ENCODE results near the gene ERF. TPM values are rescaled to one million over a fixed set of nuclear protein-coding genes. Genes with fewer than 3 reads are reported as not detected.

ERF gene
- total and polyA plus RNA-seq, 2 donors (not counting 3 experiments of a cell fraction or from before 2014, with no cell fraction given) = 102 to 117 TPM

GRCh38 chr19:42281827-42282762 lies 27.2 kb upstream of the ERF start:
- peaks cover 0 to 2% of the 10 kb centered on the region in 2 experiments for H3K36me3 ChIP-seq (ENCODE audit: control insufficient read depth in 2 of 2, extremely low read depth in 1 of 2, insufficient read depth in 2 of 2, low read length in 2 of 2)
- H3K9ac ChIP-seq (replicated peaks; ENCODE audit: extremely low read depth, insufficient read depth, low read length) = no peak overlapping the region
- TF ChIP-seq POLR2AphosphoS5 (IDR thresholded peaks at IDR 0.05; ENCODE audit: insufficient read depth, low read depth, low read length) (no peak), EZH2 (IDR thresholded peaks at IDR 0.05; ENCODE audit: borderline replicate concordance, low read depth, low read length, severe bottlenecking) (no peak), MAX (IDR thresholded peaks at IDR 0.05; ENCODE audit: insufficient read depth, insufficient read length) (peak; percentile 5), GATA2 (IDR thresholded peaks at IDR 0.05; ENCODE audit: insufficient read depth, insufficient read length, low read depth, low read length) (no peak), FOS (IDR thresholded peaks at IDR 0.05; ENCODE audit: borderline replicate concordance, insufficient read depth, low read length) (peak; percentile 58), MYC (IDR thresholded peaks at IDR 0.05; ENCODE audit: low read depth, low read length) (no peak), POLR2A (IDR thresholded peaks at IDR 0.05; ENCODE audit: low read depth, low read length) (no peak), JUN (IDR thresholded peaks at IDR 0.05; ENCODE audit: borderline replicate concordance, insufficient read depth, insufficient read length, low read depth) (no peak)
- no peaks in the 10 kb centered on the region for H3K27me3 ChIP-seq (ENCODE audit: control insufficient read depth in 2 of 2, insufficient read depth in 2 of 2, low read length in 2 of 2)
- intact Hi-C loops (cut with micrococcal nuclease) (loop anchor here (2.0 kb wide), 3 partner anchors 65 to 169 kb away; partner anchors contain the start of genes DEDD2 and POU2F2), dilution Hi-C loops (cut with MboI; ENCODE audit: extremely low pct_ligation_motif_present, low sequenced_read_pairs) (no loop called here)
- FAIRE-seq (peak; percentile 67), DNase-seq (ENCODE audit: low read depth, low spot score) (peak; percentile 72)
- ChIA-PET CTCF (interaction anchor here (0.6 to 7.4 kb wide), 4 partner anchors 11 to 142 kb away, joined by 3 to 365 read pairs (median 3); partner anchors contain the start of gene GSK3A), POLR2A (interaction anchor here (0.8 to 1.7 kb wide), 2 partner anchors 12 to 34 kb away, joined by 3 to 6 read pairs; no protein-coding TSS in a partner anchor)
- no peaks in the 10 kb centered on the region for H4K20me1 ChIP-seq (replicated peaks; ENCODE audit: control insufficient read depth, extremely low read depth, insufficient read depth, low read length)
- no peaks in the 10 kb centered on the region for H3K9me3 ChIP-seq (replicated peaks; ENCODE audit: control insufficient read depth, insufficient read depth, low read length)
- H3K4me1 ChIP-seq (ENCODE audit: control insufficient read depth, extremely low read depth, insufficient read depth, low read length) = peaks cover 64% of the 10 kb centered on the region
- H3K4me3 ChIP-seq (replicated peaks in 1 of 3; ENCODE audit: insufficient read depth in 1 of 3, low read depth in 1 of 3, low read length in 3 of 3) = peak overlapping the region in 2 of 3 experiments; percentile 2 to 24
- no peak overlapping the region for H2AFZ ChIP-seq (ENCODE audit: low read depth, low read length)
- H3K9me1 ChIP-seq (replicated peaks; ENCODE audit: control insufficient read depth, extremely low read depth, insufficient read depth, low read length) = no peaks in the 10 kb centered on the region
- peak overlapping the region; percentile 45 for H3K4me2 ChIP-seq (ENCODE audit: insufficient read depth, low read length)
- H3K79me2 ChIP-seq (ENCODE audit: control insufficient read depth, insufficient read depth, low read length) = peaks cover 26% of the 10 kb centered on the region
- no TSS peak for BruUV-seq (replicated peaks)
- H3K27ac ChIP-seq (ENCODE audit: insufficient read depth, low read depth, low read length) = peak overlapping the region; percentile 39
